ENCODE measurements around the gene B3GAT2.

The B3GAT2 gene

GRCh38 chr6:70903665-70904452, 53.0 kb downstream of the B3GAT2 start:
- H3K27ac ChIP-seq (ENCODE audit: low read depth, low read length), result no peak overlapping the region
- no peak overlapping the region for H3K9ac ChIP-seq (ENCODE audit: low read depth in 1 of 2, low read length in 2 of 2)
- H3K27me3 ChIP-seq (ENCODE audit: control insufficient read depth in 1 of 2, insufficient read depth in 2 of 2, low read length in 2 of 2), result peaks cover 2 to 4% of the 10 kb centered on the region in 2 donors
- H3K9me3 ChIP-seq (ENCODE audit: control insufficient read depth in 1 of 2, low read length in 2 of 2), result no peaks in the 10 kb centered on the region
- no peaks in the 10 kb centered on the region for H3K4me1 ChIP-seq (ENCODE audit: control insufficient read depth in 1 of 2, insufficient read depth in 2 of 2, low read length in 2 of 2)
- no peaks in the 10 kb centered on the region for H3K36me3 ChIP-seq (ENCODE audit: control insufficient read depth in 1 of 2, insufficient read depth in 2 of 2, low read length in 2 of 2)
- no peak overlapping the region for H3K4me3 ChIP-seq (ENCODE audit: low read depth in 1 of 2, low read length in 2 of 2)

- no peaks in the 10 kb centered on the region for H3K9me3 ChIP-seq (ENCODE audit: control insufficient read depth in 1 of 2, low read length in 2 of 2)
- no peak overlapping the region for H3K27ac ChIP-seq (ENCODE audit: low read depth, low read length)
- H3K27me3 ChIP-seq (ENCODE audit: control insufficient read depth in 1 of 2, insufficient read depth in 2 of 2, low read length in 2 of 2), result peaks cover 2 to 4% of the 10 kb centered on the region in 2 donors
- H3K36me3 ChIP-seq (ENCODE audit: control insufficient read depth in 1 of 2, insufficient read depth in 2 of 2, low read length in 2 of 2), result no peaks in the 10 kb centered on the region
- no peaks in the 10 kb centered on the region for H3K4me1 ChIP-seq (ENCODE audit: control insufficient read depth in 1 of 2, insufficient read depth in 2 of 2, low read length in 2 of 2)
- H3K9ac ChIP-seq (ENCODE audit: low read depth in 1 of 2, low read length in 2 of 2), result no peak overlapping the region
- H3K4me3 ChIP-seq (ENCODE audit: low read depth in 1 of 2, low read length in 2 of 2), result no peak overlapping the region
Observed at GRCh38 chr6:70901324-70901723, 55.5 kb downstream of the B3GAT2 start.

GRCh38 chr6:70900047-70900446, 56.8 kb downstream of the B3GAT2 start:
- H3K9me3 ChIP-seq (ENCODE audit: control insufficient read depth in 1 of 2, low read length in 2 of 2), result no peaks in the 10 kb centered on the region
- H3K9ac ChIP-seq (ENCODE audit: low read depth in 1 of 2, low read length in 2 of 2), result no peak overlapping the region
- no peaks in the 10 kb centered on the region for H3K4me1 ChIP-seq (ENCODE audit: control insufficient read depth in 1 of 2, insufficient read depth in 2 of 2, low read length in 2 of 2)
- peaks cover 2 to 4% of the 10 kb centered on the region in 2 donors for H3K27me3 ChIP-seq (ENCODE audit: control insufficient read depth in 1 of 2, insufficient read depth in 2 of 2, low read length in 2 of 2)
- no peaks in the 10 kb centered on the region for H3K36me3 ChIP-seq (ENCODE audit: control insufficient read depth in 1 of 2, insufficient read depth in 2 of 2, low read length in 2 of 2)
- no peak overlapping the region for H3K27ac ChIP-seq (ENCODE audit: low read depth, low read length)
- H3K4me3 ChIP-seq (ENCODE audit: low read depth in 1 of 2, low read length in 2 of 2), result no peak overlapping the region

- no peak overlapping the region for H3K9ac ChIP-seq (ENCODE audit: low read depth in 1 of 2, low read length in 2 of 2)
- H3K9me3 ChIP-seq (ENCODE audit: control insufficient read depth in 1 of 2, low read length in 2 of 2), result no peaks in the 10 kb centered on the region
- no peaks in the 10 kb centered on the region for H3K27me3 ChIP-seq (ENCODE audit: control insufficient read depth in 1 of 2, insufficient read depth in 2 of 2, low read length in 2 of 2)
- H3K27ac ChIP-seq (ENCODE audit: low read depth, low read length), result no peak overlapping the region
- no peak overlapping the region for H3K4me3 ChIP-seq (ENCODE audit: low read depth in 1 of 2, low read length in 2 of 2)
- H3K36me3 ChIP-seq (ENCODE audit: control insufficient read depth in 1 of 2, insufficient read depth in 2 of 2, low read length in 2 of 2), result no peaks in the 10 kb centered on the region
- no peaks in the 10 kb centered on the region for H3K4me1 ChIP-seq (ENCODE audit: control insufficient read depth in 1 of 2, insufficient read depth in 2 of 2, low read length in 2 of 2)
Observed at GRCh38 chr6:70894001-70894400, 62.9 kb downstream of the B3GAT2 start.

GRCh38 chr6:70889270-70889669, 67.6 kb downstream of the B3GAT2 start:
- Histone ChIP-seq H3K36me3 (ENCODE audit: control insufficient read depth in 1 of 2, insufficient read depth in 2 of 2, low read length in 2 of 2) (no peaks in the 10 kb centered on the region), H3K27ac (ENCODE audit: low read depth, low read length) (no peak overlapping the region), H3K4me3 (ENCODE audit: low read depth in 1 of 2, low read length in 2 of 2) (no peak overlapping the region), H3K9me3 (ENCODE audit: control insufficient read depth in 1 of 2, low read length in 2 of 2) (no peaks in the 10 kb centered on the region), H3K27me3 (ENCODE audit: control insufficient read depth in 1 of 2, insufficient read depth in 2 of 2, low read length in 2 of 2) (no peaks in the 10 kb centered on the region), H3K9ac (ENCODE audit: low read depth in 1 of 2, low read length in 2 of 2) (no peak overlapping the region), H3K4me1 (ENCODE audit: control insufficient read depth in 1 of 2, insufficient read depth in 2 of 2, low read length in 2 of 2) (no peaks in the 10 kb centered on the region)

GRCh38 chr6:70886661-70887060, 70.2 kb downstream of the B3GAT2 start:
- Histone ChIP-seq H3K9me3 (ENCODE audit: control insufficient read depth in 1 of 2, low read length in 2 of 2) (no peaks in the 10 kb centered on the region), H3K4me1 (ENCODE audit: control insufficient read depth in 1 of 2, insufficient read depth in 2 of 2, low read length in 2 of 2) (no peaks in the 10 kb centered on the region), H3K27me3 (ENCODE audit: control insufficient read depth in 1 of 2, insufficient read depth in 2 of 2, low read length in 2 of 2) (no peaks in the 10 kb centered on the region), H3K4me3 (ENCODE audit: low read depth in 1 of 2, low read length in 2 of 2) (no peak overlapping the region), H3K36me3 (ENCODE audit: control insufficient read depth in 1 of 2, insufficient read depth in 2 of 2, low read length in 2 of 2) (no peaks in the 10 kb centered on the region), H3K9ac (ENCODE audit: low read depth in 1 of 2, low read length in 2 of 2) (no peak overlapping the region), H3K27ac (ENCODE audit: low read depth, low read length) (no peak overlapping the region)

- Histone ChIP-seq H3K36me3 (ENCODE audit: control insufficient read depth in 1 of 2, insufficient read depth in 2 of 2, low read length in 2 of 2) (no peaks in the 10 kb centered on the region), H3K27me3 (ENCODE audit: control insufficient read depth in 1 of 2, insufficient read depth in 2 of 2, low read length in 2 of 2) (no peaks in the 10 kb centered on the region), H3K9ac (ENCODE audit: low read depth in 1 of 2, low read length in 2 of 2) (no peak overlapping the region), H3K4me3 (ENCODE audit: low read depth in 1 of 2, low read length in 2 of 2) (no peak overlapping the region), H3K27ac (ENCODE audit: low read depth, low read length) (no peak overlapping the region), H3K4me1 (ENCODE audit: control insufficient read depth in 1 of 2, insufficient read depth in 2 of 2, low read length in 2 of 2) (no peaks in the 10 kb centered on the region), H3K9me3 (ENCODE audit: control insufficient read depth in 1 of 2, low read length in 2 of 2) (no peaks in the 10 kb centered on the region)
Observed at GRCh38 chr6:70886071-70886470, 70.8 kb downstream of the B3GAT2 start.

- no peaks in the 10 kb centered on the region for H3K9me3 ChIP-seq (ENCODE audit: control insufficient read depth in 1 of 2, low read length in 2 of 2)
- H3K4me3 ChIP-seq (ENCODE audit: low read depth in 1 of 2, low read length in 2 of 2), result no peak overlapping the region
- no peak overlapping the region for H3K9ac ChIP-seq (ENCODE audit: low read depth in 1 of 2, low read length in 2 of 2)
- H3K4me1 ChIP-seq (ENCODE audit: control insufficient read depth in 1 of 2, insufficient read depth in 2 of 2, low read length in 2 of 2), result no peaks in the 10 kb centered on the region
- H3K27ac ChIP-seq (ENCODE audit: low read depth, low read length), result no peak overlapping the region
- no peaks in the 10 kb centered on the region for H3K27me3 ChIP-seq (ENCODE audit: control insufficient read depth in 1 of 2, insufficient read depth in 2 of 2, low read length in 2 of 2)
- no peaks in the 10 kb centered on the region for H3K36me3 ChIP-seq (ENCODE audit: control insufficient read depth in 1 of 2, insufficient read depth in 2 of 2, low read length in 2 of 2)
Observed at GRCh38 chr6:70884074-70884983, 72.5 kb downstream of the B3GAT2 start.

- Histone ChIP-seq H3K27me3 (ENCODE audit: control insufficient read depth in 1 of 2, insufficient read depth in 2 of 2, low read length in 2 of 2) (no peaks in the 10 kb centered on the region), H3K9me3 (ENCODE audit: control insufficient read depth in 1 of 2, low read length in 2 of 2) (no peaks in the 10 kb centered on the region), H3K4me3 (ENCODE audit: low read depth in 1 of 2, low read length in 2 of 2) (no peak overlapping the region), H3K36me3 (ENCODE audit: control insufficient read depth in 1 of 2, insufficient read depth in 2 of 2, low read length in 2 of 2) (no peaks in the 10 kb centered on the region), H3K27ac (ENCODE audit: low read depth, low read length) (no peak overlapping the region), H3K4me1 (ENCODE audit: control insufficient read depth in 1 of 2, insufficient read depth in 2 of 2, low read length in 2 of 2) (no peaks in the 10 kb centered on the region), H3K9ac (ENCODE audit: low read depth in 1 of 2, low read length in 2 of 2) (no peak overlapping the region)
Observed at GRCh38 chr6:70879496-70879895, 77.4 kb downstream of the B3GAT2 start.

GRCh38 chr6:70874181-70874913, 82.5 kb downstream of the B3GAT2 start:
- H3K4me1 ChIP-seq (ENCODE audit: control insufficient read depth in 1 of 2, insufficient read depth in 2 of 2, low read length in 2 of 2), result no peaks in the 10 kb centered on the region
- H3K9me3 ChIP-seq (ENCODE audit: control insufficient read depth in 1 of 2, low read length in 2 of 2), result peaks cover 0 to 16% of the 10 kb centered on the region in 2 donors
- H3K9ac ChIP-seq (ENCODE audit: low read depth in 1 of 2, low read length in 2 of 2), result no peak overlapping the region
- no peaks in the 10 kb centered on the region for H3K27me3 ChIP-seq (ENCODE audit: control insufficient read depth in 1 of 2, insufficient read depth in 2 of 2, low read length in 2 of 2)
- no peak overlapping the region for H3K27ac ChIP-seq (ENCODE audit: low read depth, low read length)
- no peaks in the 10 kb centered on the region for H3K36me3 ChIP-seq (ENCODE audit: control insufficient read depth in 1 of 2, insufficient read depth in 2 of 2, low read length in 2 of 2)
- H3K4me3 ChIP-seq (ENCODE audit: low read depth in 1 of 2, low read length in 2 of 2), result no peak overlapping the region

All from duodenal mucosa (tissue), 2 donors.